Ovary (tissue), 1 donor: Measurements from ENCODE around the gene JAM2.

Experiments used
- EP300 ChIP-seq: sonication (generic); formaldehyde crosslinking; IDR thresholded peaks from one replicate; pipeline ENCODE4 v1.6.1; 2017; ENCODE audit warnings: antibody characterized with exemption
- POLR2A ChIP-seq: fragments of 450-650 bp; IDR thresholded peaks from one replicate; pipeline ENCODE4 v1.6.1; 2017; ENCODE audit warnings: antibody characterized with exemption, mild to moderate bottlenecking, moderate library complexity

DNA sequence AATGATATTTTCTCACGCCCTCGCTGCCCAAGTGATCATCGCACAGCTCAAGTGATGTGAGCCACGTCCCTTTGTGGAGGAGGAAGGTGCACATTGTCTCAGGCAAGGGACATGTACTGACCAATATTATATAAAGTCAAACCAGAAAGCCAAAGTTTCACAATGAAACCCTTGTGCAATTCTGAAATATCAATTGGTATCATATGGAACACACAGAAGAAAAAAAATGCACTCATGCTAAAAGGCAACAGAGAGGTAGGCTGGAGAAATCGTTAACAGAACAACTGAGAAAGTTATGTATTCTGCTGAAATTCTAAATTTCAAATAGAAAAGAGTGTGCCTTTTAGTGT lies 1.9 kb downstream of the JAM2 start:
- TF ChIP-seq POLR2A: no peak
- no peak for TF ChIP-seq EP300
